Panc1 (cell line): ENCODE data around the gene CNKSR3. TPM values are rescaled to one million over a fixed set of nuclear protein-coding genes. Genes with fewer than 3 reads are reported as not detected.

Experiments used
- ATAC-seq: fragments of 200-7000 bp; cut with Tn5 transposase; 2 replicates; pipeline ENCODE4 v1.9.1; 2020; ENCODE audit warnings: mild to moderate bottlenecking, moderate library complexity
- BruUV-seq: library from RNA; stranded (reverse); fragments of 400-500 nt; replicated peaks from 2 replicates; lab custom pipeline; 2021; lab: Mats Ljungman, UMichigan
- CTCF ChIA-PET: fragments of 300-600 bp; sonication (Branson Sonifier 250); formaldehyde crosslinking; loops from one replicate; lab custom pipeline; 2022; ENCODE audit warnings: antibody characterized with exemption; lab: Charles Lee
- POLR2A ChIA-PET: fragments of 300-600 bp; sonication (Branson Sonifier 250); formaldehyde crosslinking; loops from one replicate; lab custom pipeline; 2022; ENCODE audit warnings: antibody characterized with exemption; lab: Charles Lee
- DNase-seq: peaks from one replicate; pipeline ENCODE4 v3.0.0-alpha.2; 2010; ENCODE audit warnings: low read depth, low spot score
- H3K27ac ChIP-seq: 2 replicates; pipeline ENCODE4 v1.5.1; 2011; ENCODE audit warnings: mild to moderate bottlenecking, low read length, inconsistent platforms
- H3K27me3 ChIP-seq: fragments of 200-500 bp; sonication (Bioruptor generic); 2 replicates; pipeline ENCODE4 v1.6.0; 2014; ENCODE audit warnings: low read length, inconsistent platforms; ENCODE audit not compliant: control insufficient read depth, insufficient read depth
- H3K36me3 ChIP-seq: fragments of 200-500 bp; sonication (Bioruptor generic); 2 replicates; pipeline ENCODE4 v1.5.1; 2014; ENCODE audit warnings: inconsistent platforms, mild to moderate bottlenecking, low read length, moderate library complexity; ENCODE audit not compliant: control insufficient read depth, insufficient read depth
- H3K4me1 ChIP-seq: 2 replicates; pipeline ENCODE4 v1.5.1; 2011; ENCODE audit warnings: inconsistent platforms, mild to moderate bottlenecking, low read length, moderate library complexity; ENCODE audit not compliant: control insufficient read depth, insufficient read depth
- H3K4me3 ChIP-seq, 2 experiments: 2 replicates each; pipeline ENCODE4 v1.5.1; 2011 to 2012; ENCODE audit warnings: low read depth in 2 of 2, low read length in 2 of 2, mild to moderate bottlenecking in 2 of 2, inconsistent platforms in 1 of 2, moderate library complexity in 1 of 2
- H3K9me3 ChIP-seq: fragments of 200-500 bp; sonication (Bioruptor generic); 2 replicates; pipeline ENCODE4 v1.5.1; 2014; ENCODE audit warnings: low read depth, mild to moderate bottlenecking, inconsistent platforms, low read length, moderate library complexity; ENCODE audit not compliant: control insufficient read depth, insufficient read depth
- POLR2AphosphoS5 ChIP-seq: IDR thresholded peaks from 2 replicates; pipeline ENCODE4 v1.6.1; 2012; ENCODE audit warnings: mild to moderate bottlenecking, low read depth, low read length, moderate library complexity
- SIN3A ChIP-seq: IDR thresholded peaks from 2 replicates; pipeline ENCODE4 v1.6.1; 2012; ENCODE audit warnings: low read depth, mild to moderate bottlenecking, low read length, moderate library complexity, borderline replicate concordance; ENCODE audit not compliant: insufficient read depth
- TCF7L2 ChIP-seq: IDR thresholded peaks from 2 replicates; pipeline ENCODE4 v1.6.1; 2011; ENCODE audit warnings: mild to moderate bottlenecking, low read depth, low read length, inconsistent platforms
- in situ Hi-C: cut with HindIII; loops from 2 replicates; pipeline ENCODE4 v1.10.0; 2016; ENCODE audit warnings: low sequenced_read_pairs, low pct_unique_long_range_greater_than_20kb
- intact Hi-C: fragments of 100-400 bp; cut with micrococcal nuclease; formaldehyde crosslinking; loops from one replicate; pipeline ENCODE4 v1.10.0; 2022; ENCODE audit not compliant: unreplicated experiment
- total RNA-seq: library from RNA; stranded (reverse); gene quantifications from one replicate; pipeline ENCODE4 v1.2.1, GENCODE V29; 2021; ENCODE audit not compliant: unreplicated experiment
- TF ChIP-seq, protein P1 (sequence below), 2 experiments: IDR thresholded peaks; 2 replicates each; pipeline ENCODE4 v1.6.1; 2011 to 2012; ENCODE audit warnings: low read depth in 2 of 2, control low read depth in 1 of 2, low read length in 1 of 2, mild to moderate bottlenecking in 1 of 2, moderate library complexity in 1 of 2; ENCODE audit not compliant: insufficient read depth in 1 of 2
- TF ChIP-seq, protein P2 (sequence below): fragments of 450-650 bp; IDR thresholded peaks from 2 replicates; pipeline ENCODE4 v1.5.1; 2017; ENCODE audit warnings: mild to moderate bottlenecking

CNKSR3 gene
- total RNA-seq, 1 experiment from 2014 or later = 18.2 TPM

DNA sequence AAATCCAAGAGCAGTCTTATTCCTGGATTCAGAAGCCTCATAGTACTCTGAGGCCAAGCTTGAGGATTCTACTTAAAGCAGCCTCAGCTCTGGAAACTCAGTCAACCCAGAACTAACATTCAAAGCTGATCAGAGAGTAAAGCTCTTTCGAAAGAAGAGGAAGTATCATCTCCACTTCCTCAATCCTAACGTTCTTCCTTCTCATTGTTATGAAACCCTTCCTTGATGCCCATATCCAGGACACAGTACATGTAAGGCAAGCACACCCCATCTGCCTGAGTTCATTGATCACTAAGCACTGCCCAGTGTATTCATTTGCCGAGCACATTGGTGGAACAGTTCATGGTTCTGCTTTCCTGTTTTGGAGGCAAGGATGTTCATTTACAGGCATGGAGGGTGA lies 153.8 kb downstream of the CNKSR3 start, which contains the start of gene IPCEF1:
TSS of gene IPCEF1 (minus strand) at position 114 of the 400 bp plus-strand sequence. CDS start 90,856 bp downstream, outside the sequence.
- ChIA-PET CTCF (no interaction called here), POLR2A (no interaction called here)
- DNase-seq (no peak), ATAC-seq (no peak)
- TF ChIP-seq SIN3A = no peak
- TF ChIP-seq, protein P1, sequence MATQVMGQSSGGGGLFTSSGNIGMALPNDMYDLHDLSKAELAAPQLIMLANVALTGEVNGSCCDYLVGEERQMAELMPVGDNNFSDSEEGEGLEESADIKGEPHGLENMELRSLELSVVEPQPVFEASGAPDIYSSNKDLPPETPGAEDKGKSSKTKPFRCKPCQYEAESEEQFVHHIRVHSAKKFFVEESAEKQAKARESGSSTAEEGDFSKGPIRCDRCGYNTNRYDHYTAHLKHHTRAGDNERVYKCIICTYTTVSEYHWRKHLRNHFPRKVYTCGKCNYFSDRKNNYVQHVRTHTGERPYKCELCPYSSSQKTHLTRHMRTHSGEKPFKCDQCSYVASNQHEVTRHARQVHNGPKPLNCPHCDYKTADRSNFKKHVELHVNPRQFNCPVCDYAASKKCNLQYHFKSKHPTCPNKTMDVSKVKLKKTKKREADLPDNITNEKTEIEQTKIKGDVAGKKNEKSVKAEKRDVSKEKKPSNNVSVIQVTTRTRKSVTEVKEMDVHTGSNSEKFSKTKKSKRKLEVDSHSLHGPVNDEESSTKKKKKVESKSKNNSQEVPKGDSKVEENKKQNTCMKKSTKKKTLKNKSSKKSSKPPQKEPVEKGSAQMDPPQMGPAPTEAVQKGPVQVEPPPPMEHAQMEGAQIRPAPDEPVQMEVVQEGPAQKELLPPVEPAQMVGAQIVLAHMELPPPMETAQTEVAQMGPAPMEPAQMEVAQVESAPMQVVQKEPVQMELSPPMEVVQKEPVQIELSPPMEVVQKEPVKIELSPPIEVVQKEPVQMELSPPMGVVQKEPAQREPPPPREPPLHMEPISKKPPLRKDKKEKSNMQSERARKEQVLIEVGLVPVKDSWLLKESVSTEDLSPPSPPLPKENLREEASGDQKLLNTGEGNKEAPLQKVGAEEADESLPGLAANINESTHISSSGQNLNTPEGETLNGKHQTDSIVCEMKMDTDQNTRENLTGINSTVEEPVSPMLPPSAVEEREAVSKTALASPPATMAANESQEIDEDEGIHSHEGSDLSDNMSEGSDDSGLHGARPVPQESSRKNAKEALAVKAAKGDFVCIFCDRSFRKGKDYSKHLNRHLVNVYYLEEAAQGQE (IDR thresholded peaks at IDR 0.05; ENCODE audit: insufficient read depth in 1 of 2, low read depth in 2 of 2, low read length in 1 of 2) = no peak
- TF ChIP-seq TCF7L2 = no peak
- TF ChIP-seq, protein P2, sequence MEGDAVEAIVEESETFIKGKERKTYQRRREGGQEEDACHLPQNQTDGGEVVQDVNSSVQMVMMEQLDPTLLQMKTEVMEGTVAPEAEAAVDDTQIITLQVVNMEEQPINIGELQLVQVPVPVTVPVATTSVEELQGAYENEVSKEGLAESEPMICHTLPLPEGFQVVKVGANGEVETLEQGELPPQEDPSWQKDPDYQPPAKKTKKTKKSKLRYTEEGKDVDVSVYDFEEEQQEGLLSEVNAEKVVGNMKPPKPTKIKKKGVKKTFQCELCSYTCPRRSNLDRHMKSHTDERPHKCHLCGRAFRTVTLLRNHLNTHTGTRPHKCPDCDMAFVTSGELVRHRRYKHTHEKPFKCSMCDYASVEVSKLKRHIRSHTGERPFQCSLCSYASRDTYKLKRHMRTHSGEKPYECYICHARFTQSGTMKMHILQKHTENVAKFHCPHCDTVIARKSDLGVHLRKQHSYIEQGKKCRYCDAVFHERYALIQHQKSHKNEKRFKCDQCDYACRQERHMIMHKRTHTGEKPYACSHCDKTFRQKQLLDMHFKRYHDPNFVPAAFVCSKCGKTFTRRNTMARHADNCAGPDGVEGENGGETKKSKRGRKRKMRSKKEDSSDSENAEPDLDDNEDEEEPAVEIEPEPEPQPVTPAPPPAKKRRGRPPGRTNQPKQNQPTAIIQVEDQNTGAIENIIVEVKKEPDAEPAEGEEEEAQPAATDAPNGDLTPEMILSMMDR = no peak
- TF ChIP-seq POLR2AphosphoS5 = no peak
- in situ Hi-C loops = no loop called here
- intact Hi-C loops = no loop called here
- Histone ChIP-seq H3K4me1 (no peaks in the 10 kb centered on the region), H3K27me3 (no peaks in the 10 kb centered on the region), H3K9me3 (no peaks in the 10 kb centered on the region), H3K4me3 (no peak within 1 kb of the TSS), H3K36me3 (no peaks in the 10 kb centered on the region), H3K27ac (no peak within 1 kb of the TSS)
- BruUV-seq = no TSS peak

DNA sequence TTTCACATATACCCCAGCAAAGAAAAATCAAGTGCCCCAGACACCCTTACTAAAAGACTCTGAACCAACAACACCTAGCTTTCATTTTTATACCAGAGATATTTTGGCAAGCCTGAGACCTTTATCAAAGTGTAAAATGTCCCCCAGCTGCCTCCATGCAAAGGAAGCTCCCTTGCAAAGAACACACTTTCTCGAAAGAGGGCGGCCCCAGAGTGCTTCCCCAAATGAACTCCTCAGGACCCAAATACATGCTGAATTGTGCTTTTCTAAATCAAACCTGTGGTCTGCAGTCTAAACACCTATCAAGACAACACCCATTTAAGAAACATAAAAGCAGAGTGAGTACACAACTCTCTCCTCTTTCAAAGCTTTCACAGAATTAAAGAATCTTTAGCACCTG lies 154.4 kb downstream of the CNKSR3 start:
- no peak for ATAC-seq
- no peaks in the 10 kb centered on the region for H3K36me3 ChIP-seq
- POLR2A ChIA-PET = no interaction called here
- no peak overlapping the region for H3K4me3 ChIP-seq
- no peaks in the 10 kb centered on the region for H3K9me3 ChIP-seq
- no peaks in the 10 kb centered on the region for H3K27me3 ChIP-seq
- no TSS peak for BruUV-seq
- CTCF ChIA-PET = no interaction called here
- H3K4me1 ChIP-seq = no peaks in the 10 kb centered on the region
- DNase-seq = no peak
- TF ChIP-seq TCF7L2 = no peak
- TF ChIP-seq, protein P2 = no peak
- no peak for TF ChIP-seq POLR2AphosphoS5
- no peak for TF ChIP-seq SIN3A
- TF ChIP-seq, protein P1 (IDR thresholded peaks at IDR 0.05; ENCODE audit: insufficient read depth in 1 of 2, low read depth in 2 of 2, low read length in 1 of 2) = no peak
- no peak overlapping the region for H3K27ac ChIP-seq
- in situ Hi-C loops = no loop called here
- intact Hi-C loops = no loop called here
